Mesendoderm (in vitro differentiated cells): ENCODE data around the gene LY6G5B.

Experiments
- DNase-seq: peaks from one replicate; pipeline ENCODE4 v3.0.0; 2013
- H2AK5ac ChIP-seq: 2 replicates; pipeline ENCODE4 v1.6.1; 2013; ENCODE audit warnings: low read length, inconsistent platforms
- H2BK120ac ChIP-seq: 2 replicates; pipeline ENCODE4 v1.6.1; 2013; ENCODE audit warnings: low read depth, mild to moderate bottlenecking, low read length, moderate library complexity, mixed read lengths
- H2BK15ac ChIP-seq: replicated peaks from 2 replicates; pipeline ENCODE4 v1.6.1; 2013; ENCODE audit warnings: low read depth, mild to moderate bottlenecking, moderate library complexity
- H2BK5ac ChIP-seq: 2 replicates; pipeline ENCODE4 v1.6.1; 2013; ENCODE audit warnings: low read length, inconsistent platforms
- H3K18ac ChIP-seq: 2 replicates; pipeline ENCODE4 v1.6.1; 2013; ENCODE audit warnings: mild to moderate bottlenecking, low read length, mixed read lengths
- H3K23ac ChIP-seq: one replicate; pipeline ENCODE4 v1.6.1; 2013; ENCODE audit warnings: low read length
- H3K27ac ChIP-seq: 2 replicates; pipeline ENCODE4 v1.5.1; 2013; ENCODE audit warnings: low read depth, mild to moderate bottlenecking, inconsistent platforms, low read length, moderate library complexity
- H3K27me3 ChIP-seq: 2 replicates; pipeline ENCODE4 v1.6.1; 2013; ENCODE audit warnings: low read length, control low read depth, mild to moderate bottlenecking, inconsistent platforms; ENCODE audit not compliant: insufficient read depth, poor library complexity
- H3K36me3 ChIP-seq: 2 replicates; pipeline ENCODE4 v1.6.1; 2013; ENCODE audit warnings: low read length, inconsistent platforms; ENCODE audit not compliant: control insufficient read depth, insufficient read depth
- H3K4ac ChIP-seq: one replicate; pipeline ENCODE4 v1.6.1; 2013; ENCODE audit warnings: low read depth, mild to moderate bottlenecking, low read length, moderate library complexity
- H3K4me1 ChIP-seq: 2 replicates; pipeline ENCODE4 v1.6.1; 2013; ENCODE audit warnings: low read depth, low read length, inconsistent platforms; ENCODE audit not compliant: control insufficient read depth
- H3K4me2 ChIP-seq: 2 replicates; pipeline ENCODE4 v1.6.1; 2013; ENCODE audit warnings: low read length
- H3K4me3 ChIP-seq: 2 replicates; pipeline ENCODE4 v1.5.1; 2013; ENCODE audit warnings: mild to moderate bottlenecking, low read length
- H3K56ac ChIP-seq: one replicate; pipeline ENCODE4 v1.6.1; 2013; ENCODE audit warnings: low read length
- H3K79me1 ChIP-seq: 2 replicates; pipeline ENCODE4 v1.6.1; 2013; ENCODE audit warnings: low read length, inconsistent platforms
- H3K79me2 ChIP-seq: 2 replicates; pipeline ENCODE4 v1.6.1; 2013; ENCODE audit warnings: mild to moderate bottlenecking, low read length; ENCODE audit not compliant: control insufficient read depth, insufficient read depth
- H3K9ac ChIP-seq: 2 replicates; pipeline ENCODE4 v1.6.1; 2013; ENCODE audit warnings: low read length, inconsistent platforms
- H4K5ac ChIP-seq: one replicate; pipeline ENCODE4 v1.6.1; 2013; ENCODE audit warnings: low read length
- H4K8ac ChIP-seq: one replicate; pipeline ENCODE4 v1.6.1; 2013; ENCODE audit warnings: low read depth, mild to moderate bottlenecking, control low read depth, low read length, moderate library complexity
- WGBS: extraction: QIAGEN DNeasy Blood & Tissue Kit; methylation state at CpG from one replicate; pipeline ENCODE4 v1.1.7; 2013; ENCODE audit warnings: low lambda C conversion rate, missing lambda C conversion rate; ENCODE audit not compliant: insufficient coverage; ENCODE audit errors: extremely low coverage; 5-methylcytosine and 5-hydroxymethylcytosine counted together

Gene LY6G5B

DNA sequence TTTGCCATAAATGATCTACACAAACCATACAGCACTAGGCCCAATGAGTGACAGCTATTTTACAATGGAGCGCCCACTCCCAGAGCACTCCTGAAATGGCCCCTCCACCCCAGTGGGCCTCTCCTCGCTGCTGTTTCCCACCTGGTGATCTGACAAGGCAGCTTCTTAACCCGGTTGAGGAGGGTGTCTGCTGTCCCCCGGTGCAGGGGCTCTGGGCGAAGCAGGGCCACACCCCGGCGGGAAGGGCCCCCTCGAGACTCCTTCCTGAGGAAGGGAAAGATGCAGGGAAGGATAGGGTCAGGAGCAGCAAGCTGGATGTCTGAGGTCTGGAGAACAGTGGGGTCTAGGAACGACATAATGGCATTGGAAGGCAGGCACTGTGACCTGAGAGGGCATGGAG is 23.1 kb downstream of the LY6G5B start:
- Histone ChIP-seq H3K27me3 (no peaks in the 10 kb centered on the region), H3K56ac (no peak overlapping the region), H2BK15ac (no peak overlapping the region), H4K5ac (no peak overlapping the region), H3K36me3 (peaks cover 31% of the 10 kb centered on the region), H3K79me2 (peaks cover 3% of the 10 kb centered on the region), H3K23ac (no peak overlapping the region), H2BK120ac (no peak overlapping the region), H3K9ac (no peak overlapping the region), H2AK5ac (no peak overlapping the region), H3K4me1 (peaks cover 8% of the 10 kb centered on the region), H3K4ac (no peak overlapping the region), H4K8ac (no peak overlapping the region), H3K27ac (no peak overlapping the region), H3K4me3 (no peak overlapping the region), H3K4me2 (no peak overlapping the region), H2BK5ac (no peak overlapping the region), H3K18ac (no peak overlapping the region), H3K79me1 (peaks cover 4% of the 10 kb centered on the region)
- DNase-seq: no peak
- WGBS: no CpG with 5 or more reads among the region's 9 CpGs

- no peak overlapping the region for H2AK5ac ChIP-seq
- no peak overlapping the region for H3K9ac ChIP-seq
- no peak for DNase-seq
- peaks cover 8% of the 10 kb centered on the region for H3K4me1 ChIP-seq
- no peak overlapping the region for H2BK15ac ChIP-seq
- H2BK5ac ChIP-seq: no peak overlapping the region
- no peak overlapping the region for H3K4me2 ChIP-seq
- H4K5ac ChIP-seq: no peak overlapping the region
- H2BK120ac ChIP-seq: no peak overlapping the region
- H3K18ac ChIP-seq: no peak overlapping the region
- H4K8ac ChIP-seq: no peak overlapping the region
- H3K23ac ChIP-seq: no peak overlapping the region
- peaks cover 26% of the 10 kb centered on the region for H3K36me3 ChIP-seq
- no peak overlapping the region for H3K4ac ChIP-seq
- peaks cover 3% of the 10 kb centered on the region for H3K79me2 ChIP-seq
- H3K4me3 ChIP-seq: no peak overlapping the region
- H3K56ac ChIP-seq: no peak overlapping the region
- peaks cover 4% of the 10 kb centered on the region for H3K79me1 ChIP-seq
- H3K27ac ChIP-seq: no peak overlapping the region
- H3K27me3 ChIP-seq: no peaks in the 10 kb centered on the region
- WGBS: no CpG with 5 or more reads among the region's 6 CpGs
Observed at GRCh38 chr6:31693535-31693934, 23.8 kb downstream of the LY6G5B start.

DNA sequence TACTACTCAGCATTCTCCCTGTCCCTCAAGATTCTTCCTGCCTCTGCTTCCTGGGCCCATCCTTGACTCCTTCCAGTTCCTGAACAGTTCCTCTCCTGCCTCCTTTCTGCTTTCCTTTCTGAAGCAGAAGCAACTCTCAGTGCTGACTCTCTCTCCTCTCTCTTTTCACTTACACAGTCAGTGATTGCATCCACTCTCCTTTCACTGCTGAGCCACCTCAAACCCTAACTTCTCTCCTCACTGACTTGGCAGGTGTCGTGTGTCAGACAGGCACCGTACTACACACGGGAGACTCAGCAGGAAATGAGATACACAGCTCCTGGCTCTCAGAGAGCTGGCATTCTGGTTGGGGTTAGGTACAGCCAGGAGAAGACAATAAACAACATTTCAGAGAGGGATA is 27.8 kb downstream of the LY6G5B start:
- Histone ChIP-seq H2AK5ac (no peak overlapping the region), H2BK5ac (no peak overlapping the region), H3K79me2 (peaks cover 17% of the 10 kb centered on the region), H3K79me1 (peaks cover 17% of the 10 kb centered on the region), H4K5ac (no peak overlapping the region), H3K4ac (no peak overlapping the region), H3K27ac (no peak overlapping the region), H3K9ac (no peak overlapping the region), H3K27me3 (no peaks in the 10 kb centered on the region), H3K23ac (no peak overlapping the region), H3K18ac (no peak overlapping the region), H2BK15ac (no peak overlapping the region), H3K36me3 (peaks cover 15% of the 10 kb centered on the region), H2BK120ac (no peak overlapping the region), H3K56ac (no peak overlapping the region), H4K8ac (no peak overlapping the region), H3K4me2 (no peak overlapping the region), H3K4me1 (peaks cover 7% of the 10 kb centered on the region), H3K4me3 (no peak overlapping the region)
- no CpG with 5 or more reads among the region's 3 CpGs for WGBS
- DNase-seq: no peak

DNA sequence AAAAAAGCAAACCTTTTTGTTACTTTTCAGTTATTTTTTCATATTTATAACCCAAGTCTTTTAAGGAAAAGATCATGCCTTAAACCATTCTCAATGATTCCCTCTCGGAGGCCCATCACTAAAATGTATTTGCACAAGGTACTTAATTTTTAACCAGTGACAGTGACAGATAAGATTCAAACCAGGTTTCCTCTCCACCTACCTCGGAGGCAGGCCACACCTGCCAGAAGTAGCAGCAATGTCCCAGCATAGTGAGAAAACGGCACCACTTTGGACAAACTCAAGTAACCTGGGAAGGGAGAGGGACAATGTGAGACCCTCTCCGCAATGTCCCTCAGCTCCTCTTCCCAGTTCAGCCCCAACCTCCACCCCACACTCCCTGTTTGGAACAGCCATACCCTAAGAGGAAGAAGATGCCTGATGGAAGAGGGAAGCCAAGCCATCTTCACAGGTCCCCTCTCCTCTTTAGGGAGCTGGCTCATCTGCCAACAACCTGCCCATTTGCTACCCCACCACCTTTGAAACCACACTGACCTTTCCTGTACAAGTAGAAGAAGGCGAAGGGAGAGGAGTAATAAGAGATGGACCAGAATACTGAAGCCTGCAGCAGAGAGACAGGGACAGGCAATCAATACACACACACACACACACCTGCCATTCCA is 31.1 kb downstream of the LY6G5B start:
- DNase-seq: no peak
- peaks cover 6% of the 10 kb centered on the region for H3K36me3 ChIP-seq

GRCh38 chr6:31701666-31702404 is 32.1 kb downstream of the LY6G5B start:
- Histone ChIP-seq H3K23ac (peak overlapping the region; percentile 81), H2BK15ac (no peak overlapping the region), H3K27ac (peak overlapping the region; percentile 55), H2BK120ac (no peak overlapping the region), H3K18ac (peak overlapping the region; percentile 8), H3K4me3 (peak overlapping the region; percentile 99), H4K8ac (no peak overlapping the region), H3K4me1 (peaks cover 7% of the 10 kb centered on the region), H3K36me3 (peaks cover 3% of the 10 kb centered on the region), H4K5ac (no peak overlapping the region), H3K79me1 (peaks cover 17% of the 10 kb centered on the region), H2BK5ac (peak overlapping the region; percentile 86), H3K4ac (no peak overlapping the region), H3K27me3 (no peaks in the 10 kb centered on the region), H3K56ac (peak overlapping the region; percentile 95), H3K4me2 (peak overlapping the region; percentile 99), H3K79me2 (peaks cover 17% of the 10 kb centered on the region), H3K9ac (peak overlapping the region; percentile 95), H2AK5ac (peak overlapping the region; percentile 95)
- DNase-seq: no peak
- no CpG with 5 or more reads among the region's 7 CpGs for WGBS

More for the DNA sequence above, 31.1 kb downstream of the LY6G5B start:
- H3K4ac ChIP-seq: no peak overlapping the region
- H2BK120ac ChIP-seq: no peak overlapping the region
- no peak overlapping the region for H3K27ac ChIP-seq
- peak overlapping the region; percentile 65 for H3K56ac ChIP-seq
- H3K4me3 ChIP-seq: no peak overlapping the region
- peaks cover 17% of the 10 kb centered on the region for H3K79me2 ChIP-seq
- H3K9ac ChIP-seq: peak overlapping the region; percentile 19
- no peak overlapping the region for H2BK15ac ChIP-seq
- peaks cover 7% of the 10 kb centered on the region for H3K4me1 ChIP-seq
- H4K5ac ChIP-seq: no peak overlapping the region
- H4K8ac ChIP-seq: no peak overlapping the region
- no peak overlapping the region for H3K23ac ChIP-seq
- no peak overlapping the region for H3K4me2 ChIP-seq
- no peak overlapping the region for H3K18ac ChIP-seq
- H2BK5ac ChIP-seq: no peak overlapping the region
- peaks cover 17% of the 10 kb centered on the region for H3K79me1 ChIP-seq
- WGBS: no CpG with 5 or more reads among the region's 5 CpGs
- no peaks in the 10 kb centered on the region for H3K27me3 ChIP-seq
- no peak overlapping the region for H2AK5ac ChIP-seq
